HG03460 (cell line): ENCODE data around the gene ERFL.

Experiments used
- ATAC-seq: cut with Tn5 transposase; IDR thresholded peaks from one replicate; pipeline ENCODE4 v1.9.1; 2021; ENCODE audit not compliant: unreplicated experiment

Gene ERFL

DNA sequence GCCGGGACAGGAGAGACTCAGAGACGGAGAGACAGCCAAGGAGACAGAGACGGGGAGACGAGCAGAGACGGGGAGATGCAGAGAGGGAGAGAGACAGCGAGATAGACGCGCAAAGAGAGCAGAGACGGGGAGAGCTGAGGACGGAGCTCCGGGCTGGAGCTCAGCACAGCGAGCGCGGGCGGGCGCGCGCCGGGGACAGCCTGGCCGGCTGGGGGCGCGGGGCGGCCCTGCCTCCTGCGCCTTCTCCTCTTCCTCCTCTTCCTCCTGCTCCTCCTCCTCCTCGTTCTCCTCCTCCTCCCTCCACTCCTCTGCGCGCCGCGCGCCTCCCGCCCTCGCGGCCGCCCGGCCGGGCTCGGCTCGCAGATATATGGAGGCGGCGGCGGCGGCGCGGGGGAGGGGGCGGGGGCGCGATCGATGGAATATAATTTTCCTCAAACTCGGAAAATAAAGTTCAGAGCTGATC is at the start of gene ERFL:
Gene ERFL, minus strand, starts transcription at position 229 of the 463 bp plus-strand sequence. CDS start 15,530 bp downstream, outside the sequence.
- ATAC-seq = no peak

DNA sequence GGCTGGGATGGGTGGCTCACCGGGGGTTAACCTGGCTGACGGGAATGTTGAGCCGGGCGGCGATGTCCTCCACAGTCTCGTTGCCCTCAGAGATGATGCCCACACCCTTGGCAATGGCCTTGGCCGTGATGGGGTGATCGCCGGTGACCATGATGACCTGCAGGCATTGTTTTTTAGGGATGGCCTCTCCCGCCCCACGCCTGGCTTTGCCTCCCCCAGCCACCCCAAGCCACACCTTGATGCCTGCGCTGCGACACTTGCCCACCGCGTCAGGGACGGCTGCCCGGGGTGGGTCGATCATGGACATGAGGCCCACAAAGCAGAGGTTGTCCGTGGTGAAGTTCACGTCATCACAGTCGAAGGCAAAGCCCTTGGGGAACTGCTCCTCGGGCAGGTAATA is 49.7 kb upstream of the ERFL start:
- ATAC-seq = no peak

DNA sequence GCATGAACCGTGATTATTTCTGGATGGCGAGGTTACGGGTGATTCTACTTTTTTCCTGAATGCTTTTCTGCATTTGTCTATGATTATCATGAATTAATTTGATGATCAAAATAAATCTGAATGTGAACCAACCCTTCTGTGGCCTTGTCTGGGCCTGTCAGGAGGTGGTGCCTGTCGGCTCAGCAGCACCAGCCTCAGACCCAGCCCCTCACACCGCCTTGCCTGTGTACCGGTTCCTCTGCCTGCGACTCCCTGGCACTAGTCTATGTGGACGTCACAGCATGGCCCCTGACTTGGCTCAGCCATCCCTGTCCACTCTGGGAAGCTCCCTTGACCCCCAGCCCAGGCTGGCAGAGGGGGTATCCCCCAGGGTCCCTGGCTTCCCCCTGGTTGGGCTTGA is 46.4 kb upstream of the ERFL start:
- no peak for ATAC-seq

DNA sequence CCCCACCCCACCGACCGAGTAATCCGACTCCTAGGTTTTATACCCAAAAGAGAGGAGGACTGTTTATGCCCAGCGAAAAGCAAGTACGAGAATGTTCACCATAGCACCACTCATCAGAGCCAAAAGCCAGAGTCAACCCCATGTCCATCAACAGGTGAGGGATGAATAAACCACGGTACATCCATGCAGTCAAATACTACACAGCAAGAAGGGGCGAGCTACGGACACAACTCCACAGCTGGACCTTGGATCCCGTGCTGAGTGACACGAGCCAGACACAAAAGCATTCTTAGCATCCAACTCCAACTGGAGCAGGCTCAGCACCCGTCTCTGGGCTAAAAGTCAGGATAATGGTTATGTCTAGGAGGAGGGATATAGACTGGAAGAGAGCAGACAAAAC is 43.1 kb upstream of the ERFL start:
- ATAC-seq = no peak

DNA sequence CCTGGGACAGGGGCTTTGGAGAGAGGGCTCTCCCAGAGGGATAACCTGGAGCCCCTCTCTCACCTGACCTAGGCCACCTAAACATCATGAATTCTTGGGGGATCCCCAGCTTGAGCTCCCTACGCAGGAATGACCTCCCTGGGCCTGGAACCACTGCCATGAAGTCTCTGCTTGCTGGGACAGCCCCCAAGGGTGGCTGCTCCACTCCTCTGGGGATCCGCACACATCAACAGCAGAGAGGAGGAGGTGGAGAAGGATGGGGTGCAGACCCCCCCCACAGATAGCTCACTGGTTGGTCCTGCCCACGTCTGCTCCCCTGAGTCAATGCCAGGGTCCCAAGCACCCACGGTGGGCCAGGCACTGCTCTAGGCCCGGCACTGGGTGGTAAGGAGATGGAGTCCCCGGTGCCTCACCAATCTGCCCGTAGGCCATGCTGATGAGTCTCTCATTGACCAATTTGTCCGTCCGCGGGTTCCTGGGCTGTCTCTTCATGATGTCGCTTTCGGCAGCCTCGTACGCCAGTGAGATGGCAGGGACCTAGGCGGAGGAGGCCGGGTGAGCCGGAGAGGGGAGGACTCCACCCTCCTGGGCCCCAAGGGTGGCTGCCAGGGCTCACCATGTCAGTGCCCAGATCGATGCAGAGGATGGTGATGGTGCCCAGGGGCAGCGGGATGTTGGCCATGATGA is 41.7 kb upstream of the ERFL start:
- no peak for ATAC-seq

DNA sequence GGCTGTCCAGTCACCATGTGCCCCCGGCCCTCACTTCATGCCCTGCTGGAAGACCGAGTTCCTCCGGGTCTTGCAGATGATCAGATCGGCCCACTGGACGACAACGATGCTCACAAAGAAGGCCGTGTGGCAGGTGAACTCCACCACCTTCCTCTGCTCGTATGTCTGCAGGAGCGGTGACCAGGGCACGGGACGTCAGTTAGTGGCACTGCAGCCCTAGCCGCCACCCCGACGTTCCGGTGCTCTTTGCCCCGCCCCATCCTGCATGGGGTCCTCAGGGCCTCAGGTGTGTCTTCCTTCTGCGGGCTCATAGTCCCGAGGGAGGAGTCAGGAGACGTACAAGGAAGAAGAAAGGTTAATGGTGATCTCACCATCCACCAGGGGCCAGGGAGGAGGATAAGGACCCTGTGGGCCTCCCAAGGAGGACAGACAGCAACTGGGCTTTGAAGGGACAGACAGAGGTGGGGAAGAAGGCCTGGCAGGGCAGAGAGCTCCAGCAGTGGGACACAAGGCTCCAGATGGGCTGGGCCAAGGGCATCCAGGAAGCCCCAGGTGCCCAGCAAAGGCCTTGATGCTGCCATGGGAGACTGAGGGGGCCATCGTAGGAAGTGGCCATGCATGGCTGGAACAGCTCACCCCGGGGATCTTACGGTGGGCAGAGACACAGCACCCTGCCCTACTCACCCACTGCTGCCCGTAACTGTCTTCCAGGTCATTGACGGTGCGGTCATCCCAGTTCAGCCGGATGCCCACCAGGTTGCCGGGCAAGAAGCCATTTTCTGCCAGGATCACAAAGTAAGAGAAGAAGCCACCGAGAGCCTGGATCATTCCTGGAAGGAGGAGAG is 40.7 kb upstream of the ERFL start:
- no peak for ATAC-seq

DNA sequence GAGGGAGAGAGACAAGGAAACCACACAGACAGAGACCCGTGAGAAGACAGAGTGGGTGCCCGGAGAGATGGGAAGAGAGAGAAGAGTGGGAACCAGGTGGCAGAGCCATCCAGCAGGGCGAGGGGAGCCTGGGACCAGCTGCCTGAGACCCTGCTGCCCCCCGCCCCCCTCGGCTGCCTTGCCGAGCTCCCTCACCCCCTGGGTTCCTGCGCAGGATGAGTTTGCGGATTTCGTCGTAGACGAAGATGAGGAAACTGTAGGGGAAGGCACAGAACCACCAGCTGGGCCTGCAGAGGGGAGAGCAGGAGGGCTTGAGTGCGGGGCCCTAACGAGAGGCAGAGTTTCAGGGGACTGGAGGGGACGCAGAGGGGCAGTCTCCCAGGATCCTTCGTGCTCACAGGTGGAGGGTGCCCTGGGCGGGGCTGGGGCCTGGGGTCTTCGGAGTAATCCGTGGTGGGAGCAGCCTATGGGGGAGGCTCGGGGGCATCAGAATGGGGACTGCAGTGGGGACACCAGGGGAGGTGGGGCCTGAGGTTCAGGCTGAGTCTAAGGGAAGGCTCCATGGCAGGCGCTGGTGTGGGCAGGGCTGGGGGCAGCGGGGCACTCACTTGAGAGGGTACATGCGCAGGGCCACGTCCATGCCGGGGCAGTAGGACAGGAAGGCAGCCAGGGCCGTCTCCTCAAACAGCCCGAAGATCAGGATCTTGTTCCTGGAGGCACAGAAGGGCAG is 39.0 kb upstream of the ERFL start:
- no peak for ATAC-seq

DNA sequence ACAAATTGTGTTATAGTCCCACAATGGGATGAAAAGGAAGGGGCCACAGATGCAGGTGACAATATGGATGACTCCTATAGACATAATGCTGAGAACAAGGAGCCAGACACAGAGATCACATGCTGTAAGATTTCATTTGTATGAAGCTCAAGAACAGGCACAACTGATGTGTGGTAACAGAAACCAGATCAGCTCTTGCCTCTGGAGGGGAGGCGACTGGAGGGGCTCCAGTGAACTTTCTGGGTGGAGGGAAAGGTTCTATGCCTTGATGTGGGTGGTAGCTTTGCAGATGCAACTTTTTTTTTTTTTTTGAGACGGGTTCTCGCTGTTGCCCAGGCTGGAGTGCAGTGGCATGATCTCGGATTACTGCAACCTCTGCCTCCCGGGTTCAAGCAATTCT is 36.9 kb upstream of the ERFL start:
- no peak for ATAC-seq

DNA sequence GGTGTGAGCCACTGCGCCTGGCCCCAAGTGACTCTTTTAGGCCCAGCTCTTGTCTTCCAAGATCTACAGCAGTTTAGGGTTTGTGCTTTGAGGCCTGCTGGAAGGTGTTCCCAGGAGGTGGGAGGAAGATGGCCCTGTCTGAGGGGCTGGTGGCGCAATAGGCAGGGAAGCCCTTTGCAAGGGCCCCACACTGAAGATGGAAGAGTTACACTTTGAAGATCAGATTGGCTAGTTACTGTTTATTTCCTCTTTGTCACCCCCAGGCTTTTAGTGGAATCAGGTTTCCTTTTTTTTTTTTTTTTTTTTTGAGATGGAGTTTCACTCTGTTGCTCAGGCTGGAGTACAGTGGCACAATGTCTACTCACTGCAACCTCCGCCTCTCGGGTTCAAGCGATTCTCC is 32.7 kb upstream of the ERFL start:
- no peak for ATAC-seq

DNA sequence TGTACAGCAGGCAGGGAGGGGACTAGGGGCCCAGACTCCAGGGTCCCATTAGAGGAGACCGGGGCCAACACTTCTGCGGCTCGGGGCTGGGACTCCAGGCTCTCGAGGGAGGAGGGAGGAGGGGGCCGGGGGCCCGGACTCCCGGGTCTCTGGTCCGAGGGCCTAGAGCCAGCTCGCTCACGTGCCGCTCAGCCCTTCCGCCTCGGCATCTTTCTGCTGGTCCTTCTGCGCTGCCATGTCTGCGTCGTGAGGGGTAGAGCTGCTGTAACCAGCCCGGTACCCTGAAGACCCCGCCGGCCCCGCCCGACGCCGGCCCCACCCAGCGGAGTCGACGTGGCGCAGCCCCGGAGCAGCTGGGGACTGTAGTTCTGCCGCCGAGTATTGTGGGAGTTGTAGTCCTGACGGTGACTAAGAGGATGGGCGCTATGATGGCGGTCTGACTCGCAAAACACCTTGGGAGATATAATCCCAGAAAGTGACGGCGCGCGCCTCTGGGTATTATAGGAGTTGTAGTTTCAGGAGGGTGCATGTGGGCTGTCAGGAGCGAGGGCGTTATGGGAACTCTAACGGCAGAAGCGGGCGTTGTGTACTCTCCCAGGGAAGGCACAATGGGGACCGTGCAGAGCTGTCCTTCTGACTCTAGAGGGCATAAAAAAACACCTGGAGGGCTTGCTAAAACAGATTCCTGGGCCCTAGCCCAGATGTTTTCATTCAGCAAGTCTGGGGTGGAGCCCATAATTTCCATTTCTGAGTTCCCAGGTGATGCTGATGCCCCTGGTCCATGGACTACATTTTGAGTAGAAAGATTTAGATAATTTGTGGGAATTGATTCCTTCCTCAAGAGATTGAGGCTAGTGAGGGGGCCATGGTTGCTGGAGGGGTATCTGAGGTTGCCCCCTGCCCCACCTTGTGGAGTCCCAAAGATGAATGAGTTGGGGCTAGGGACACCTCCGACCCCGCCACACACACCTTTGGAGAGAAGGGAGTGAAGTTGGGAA is 31.1 kb upstream of the ERFL start, which contains the start of gene RABAC1:
Gene RABAC1, minus strand, starts transcription at position 266 of the 998 bp plus-strand sequence. Its CDS starts 29 bp downstream, at position 237.
- peak; percentile 83 for ATAC-seq

DNA sequence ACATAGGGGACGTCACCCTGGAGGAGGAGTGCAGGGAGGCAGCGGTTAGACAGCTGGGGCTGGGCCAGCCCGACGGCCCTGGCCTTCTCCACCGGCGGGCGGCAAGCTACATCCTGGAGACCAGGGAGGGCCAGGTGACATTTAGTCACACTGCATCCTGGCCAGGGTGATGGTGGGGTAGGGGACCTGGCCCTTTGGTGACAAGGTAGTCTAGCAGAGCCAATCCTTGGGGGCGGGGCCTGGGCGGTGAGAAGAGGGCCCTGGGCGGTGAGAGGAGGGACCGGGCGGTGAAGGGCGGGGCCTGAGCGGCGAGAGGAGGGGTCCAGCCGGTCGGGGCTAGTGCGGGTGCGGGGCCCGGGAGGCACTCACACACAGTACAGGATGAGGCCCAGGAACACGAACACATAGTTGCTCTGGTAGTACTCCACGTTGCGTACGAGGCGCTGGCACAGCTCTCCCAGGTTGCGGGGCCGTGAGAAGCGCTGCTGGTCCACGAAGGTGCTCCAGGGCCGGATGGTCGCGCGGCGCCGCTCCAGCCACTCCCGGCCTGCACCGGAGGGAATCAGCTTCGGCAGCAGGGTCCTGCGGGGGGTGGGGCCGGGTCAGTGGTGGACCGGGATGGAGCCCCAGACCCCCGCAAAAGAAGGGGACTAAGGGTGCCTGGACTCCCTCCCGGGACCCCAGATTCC is 30.3 kb upstream of the ERFL start:
- ATAC-seq = peak; percentile 56

DNA sequence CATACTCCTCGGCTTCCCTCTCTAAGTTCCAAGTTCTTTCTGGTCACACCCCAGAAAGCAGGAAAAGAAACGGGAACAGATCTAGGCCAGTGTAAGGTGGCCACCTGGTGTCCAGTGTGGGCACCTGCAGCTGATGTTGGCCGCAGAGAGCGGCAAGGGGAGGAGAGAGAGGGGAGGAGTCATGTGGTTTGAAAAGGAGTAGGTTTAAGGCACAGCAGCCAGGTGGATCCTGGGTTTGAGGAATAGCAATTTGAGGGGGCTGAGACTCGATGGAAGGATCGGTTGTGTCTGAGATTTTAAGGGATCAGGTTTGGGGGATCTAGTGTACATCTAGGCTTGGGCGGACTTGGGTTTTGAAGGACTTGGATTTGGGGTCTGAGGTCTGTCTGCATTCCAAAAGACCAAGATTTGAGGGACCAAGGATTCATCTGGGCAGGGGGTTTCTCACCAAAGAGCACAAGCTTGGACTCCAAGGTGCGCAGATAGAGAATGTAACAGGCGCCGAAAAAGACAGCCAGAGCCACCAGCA is 29.7 kb upstream of the ERFL start:
- ATAC-seq = no peak

DNA sequence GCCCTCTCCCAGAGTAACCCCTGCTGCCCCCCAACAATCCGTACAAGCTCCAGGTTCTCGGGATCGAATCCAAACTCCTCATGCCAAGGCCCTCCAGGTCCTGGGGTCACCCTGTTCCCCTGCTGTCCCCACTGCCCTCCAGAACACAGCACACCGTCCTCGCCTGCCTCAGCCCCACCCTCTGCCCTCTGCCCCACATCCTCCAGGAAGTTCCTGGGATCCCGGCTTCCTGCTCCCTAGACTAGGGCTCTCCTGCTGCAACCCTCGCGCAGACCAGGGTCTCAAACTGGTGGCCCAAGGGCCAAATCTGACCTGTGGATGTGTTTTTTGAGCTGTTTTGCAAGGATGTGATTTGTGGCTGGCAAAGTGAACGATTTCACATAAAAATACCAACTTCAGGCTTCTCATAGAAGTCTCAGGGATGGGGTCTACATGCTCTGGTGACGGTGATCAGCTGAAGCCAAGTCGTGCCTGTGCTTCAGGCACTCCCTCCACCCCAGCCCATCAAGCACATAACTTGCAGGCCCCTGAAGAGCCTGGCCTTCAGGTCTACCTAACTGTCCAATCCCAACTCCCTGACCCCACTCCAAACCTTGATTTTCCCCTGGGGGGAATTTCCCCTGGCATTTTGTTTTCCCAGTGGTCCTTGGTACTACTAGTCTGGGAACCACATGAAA is 29.1 kb upstream of the ERFL start:
- ATAC-seq = no peak

DNA sequence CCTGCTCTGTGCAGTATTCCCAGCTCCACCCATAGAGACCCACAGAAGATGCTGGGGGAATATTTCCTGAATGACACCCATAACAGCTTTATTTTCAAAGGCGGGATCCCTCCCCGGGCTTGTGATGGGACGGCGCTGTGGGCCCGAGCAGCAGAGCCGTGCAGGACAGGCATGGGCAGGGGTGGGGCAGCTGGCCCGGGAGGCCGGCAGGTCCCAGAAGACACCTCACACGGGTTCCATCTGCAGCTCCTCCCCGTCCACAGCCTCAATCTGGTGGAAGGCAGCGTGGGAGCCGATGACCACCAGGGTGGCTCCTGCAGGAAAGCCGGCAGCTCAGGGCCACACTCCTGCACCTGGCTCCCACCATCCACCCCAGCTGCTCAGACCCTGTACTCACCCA is 28.4 kb upstream of the ERFL start:
- ATAC-seq = no peak

DNA sequence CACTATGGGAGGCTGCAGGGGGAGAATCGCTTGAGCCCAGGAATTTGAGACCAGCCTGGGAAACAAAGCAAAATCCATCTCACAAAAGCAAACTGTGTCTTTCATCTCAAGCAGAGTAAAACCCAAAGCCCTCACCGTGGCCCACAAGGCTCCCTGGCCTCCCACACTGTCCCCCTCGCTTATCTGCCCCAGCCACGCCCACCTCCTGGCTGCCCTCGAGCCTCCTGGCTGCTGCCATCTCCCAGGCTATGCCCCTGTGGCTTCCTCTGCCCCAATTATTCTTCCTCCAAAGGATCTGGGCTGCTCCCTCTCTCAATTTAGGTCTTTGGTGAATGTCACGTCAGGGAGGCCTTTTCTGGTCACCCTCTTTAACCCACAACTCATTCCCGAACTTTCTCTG is 27.3 kb upstream of the ERFL start:
- no peak for ATAC-seq

DNA sequence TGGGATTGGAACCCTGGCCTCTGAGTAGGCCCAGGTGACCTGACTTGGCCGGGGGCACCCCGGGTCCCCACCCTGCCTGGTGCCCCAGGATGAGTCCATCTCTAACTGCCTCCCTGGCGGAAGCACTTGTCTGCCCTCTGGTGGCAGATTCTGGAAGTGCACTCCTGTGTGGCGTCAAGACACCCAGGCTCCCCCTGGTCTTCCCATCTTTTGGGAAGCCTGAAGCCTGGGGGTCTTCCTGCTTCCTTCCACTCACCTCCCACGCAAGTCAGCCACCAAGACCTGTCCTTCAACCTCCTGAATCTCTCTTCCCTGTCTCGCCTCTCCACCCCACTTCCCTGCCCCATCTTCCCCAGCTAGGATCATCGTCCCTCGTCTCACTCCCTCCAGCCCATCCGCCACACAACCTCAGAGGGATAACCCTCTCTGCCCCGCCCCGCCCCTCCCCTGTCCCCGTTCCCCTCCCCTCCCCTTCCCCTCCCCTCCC is 23.5 kb upstream of the ERFL start:
- ATAC-seq = no peak

DNA sequence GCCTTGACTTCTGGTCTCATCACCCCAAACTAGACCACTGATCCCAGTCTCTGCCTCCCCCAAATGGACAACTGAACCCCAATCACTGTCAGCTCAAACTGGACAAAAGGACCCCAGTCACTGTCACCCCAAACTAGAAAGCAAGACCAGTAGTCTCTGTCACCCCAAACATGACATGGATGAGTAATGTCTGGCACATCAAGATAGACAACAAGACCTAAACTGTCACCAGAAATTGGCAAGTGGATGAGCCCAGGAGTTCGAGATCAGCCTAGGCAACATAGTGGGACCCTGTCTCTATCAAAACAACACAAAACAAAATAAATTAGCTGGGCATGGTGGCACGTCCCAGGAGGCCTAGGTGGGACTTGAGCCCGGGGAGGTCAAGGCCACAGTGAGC is 18.8 kb upstream of the ERFL start:
- no peak for ATAC-seq

DNA sequence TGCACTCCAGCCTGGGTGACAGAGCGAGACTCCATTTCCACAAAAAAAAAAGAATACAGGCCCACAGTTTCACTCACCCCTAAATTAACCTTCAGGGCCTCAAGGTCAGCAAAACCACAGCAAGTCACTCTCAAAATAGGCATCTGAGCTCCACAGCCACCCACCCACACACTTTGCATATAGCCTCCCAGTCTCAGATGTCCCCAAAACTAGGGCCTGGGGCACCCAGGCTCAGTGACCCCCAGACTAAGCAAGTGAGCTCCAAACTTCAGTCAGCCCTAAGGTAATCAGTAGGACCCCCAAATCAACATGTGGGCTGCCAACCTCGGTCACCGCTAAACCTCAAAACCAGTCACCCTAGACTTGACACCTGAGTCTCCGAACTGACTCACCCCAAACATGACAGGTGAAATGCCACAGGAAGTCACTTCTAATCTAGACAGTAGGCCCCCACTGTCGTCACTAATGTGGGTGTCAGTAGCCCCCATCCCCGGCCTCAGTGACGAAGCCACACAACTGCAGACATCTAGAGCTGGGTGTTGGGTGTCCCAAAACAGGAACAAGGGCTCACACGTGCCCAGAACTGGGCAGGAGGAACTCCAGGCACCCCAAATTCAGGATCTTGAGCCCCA is 17.0 kb upstream of the ERFL start:
- peak; percentile 67 for ATAC-seq
